ENCODE data around the gene SF3A1. TPM values are rescaled to one million over a fixed set of nuclear protein-coding genes. Genes with fewer than 3 reads are reported as not detected.

Gene SF3A1
- total and polyA plus RNA-seq, 2 donors (not counting 1 experiment from before 2014, with no cell fraction given), result 92.1 to 283 TPM

DNA sequence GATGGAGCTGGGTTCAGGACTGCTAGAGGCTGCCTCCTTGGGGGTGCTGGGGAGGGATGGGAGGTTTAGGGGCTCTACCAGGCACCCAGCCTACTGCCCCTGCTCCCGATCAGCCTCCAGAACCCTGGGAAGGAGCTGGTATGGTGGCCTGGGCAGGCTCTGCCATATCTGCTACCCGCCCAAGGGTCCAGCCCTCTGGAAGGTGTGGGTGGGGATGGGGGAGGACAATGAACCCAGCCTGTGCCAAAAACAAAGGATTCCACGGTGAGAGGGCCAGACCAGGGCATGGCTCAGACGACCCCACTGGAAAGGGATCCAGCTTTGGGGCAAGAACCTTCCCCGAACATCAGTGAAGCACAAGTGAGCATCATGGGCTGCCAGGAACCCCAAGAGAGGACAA is 70.4 kb downstream of the SF3A1 start:
- 97% methylated on average over 5 of the region's 5 CpGs for WGBS (ENCODE audit: insufficient coverage)
- CTCF ChIA-PET, result interaction anchor here (1.3 to 13.2 kb wide), 8 partner anchors 23 to 197 kb away, joined by 5 to 510 read pairs (median 18); partner anchors contain the start of genes CCDC157, RNF215, SEC14L2 and SF3A1
- Mint-ChIP-seq H3K4me1 (peaks cover 31% of the 10 kb centered on the region), H3K9me3 (ENCODE audit: insufficient read depth) (no peaks in the 10 kb centered on the region), H3K4me3 (no peak overlapping the region), H3K27me3 (no peaks in the 10 kb centered on the region), H3K27ac (no peak overlapping the region)
- Histone ChIP-seq H3K36me3 (replicated peaks in 1 of 2; ENCODE audit: control extremely low read depth in 1 of 2, control insufficient read depth in 1 of 2, extremely low read depth in 1 of 2, insufficient read depth in 2 of 2, low read length in 1 of 2) (peaks cover 0 to 3% of the 10 kb centered on the region in 2 experiments), H3K4me2 (replicated peaks; ENCODE audit: low read depth, low read length, poor library complexity, severe bottlenecking) (no peak overlapping the region), H3K27me3 (replicated peaks in 1 of 4; ENCODE audit: control extremely low read depth in 1 of 4, control insufficient read depth in 3 of 4, insufficient read depth in 4 of 4, low read length in 3 of 4) (no peaks in the 10 kb centered on the region), H3K9ac (ENCODE audit: low read length) (no peak overlapping the region), H3K4me1 (ENCODE audit: control insufficient read depth in 2 of 2, insufficient read depth in 2 of 2, low read length in 2 of 2) (peaks cover 23 to 33% of the 10 kb centered on the region in 2 donors), H4K20me1 (ENCODE audit: control insufficient read depth, insufficient read depth, low read length, poor library complexity, severe bottlenecking) (peaks cover 8% of the 10 kb centered on the region), H3K4me3 (ENCODE audit: control extremely low read depth in 1 of 5, extremely low read depth in 1 of 5, insufficient read depth in 1 of 5, low read depth in 2 of 5, low read length in 4 of 5) (no peak overlapping the region), H2AFZ (ENCODE audit: insufficient read depth, low read depth, low read length, poor library complexity, severe bottlenecking) (no peak overlapping the region), H3K27ac (ENCODE audit: low read length in 2 of 2) (no peak overlapping the region), H3K79me2 (ENCODE audit: control insufficient read depth, insufficient read depth, low read length) (no peaks in the 10 kb centered on the region), H3K9me3 (ENCODE audit: control extremely low read depth in 1 of 3, control insufficient read depth in 2 of 3, insufficient read depth in 1 of 3, low read length in 2 of 3) (no peaks in the 10 kb centered on the region)
- TF ChIP-seq, protein P1, sequence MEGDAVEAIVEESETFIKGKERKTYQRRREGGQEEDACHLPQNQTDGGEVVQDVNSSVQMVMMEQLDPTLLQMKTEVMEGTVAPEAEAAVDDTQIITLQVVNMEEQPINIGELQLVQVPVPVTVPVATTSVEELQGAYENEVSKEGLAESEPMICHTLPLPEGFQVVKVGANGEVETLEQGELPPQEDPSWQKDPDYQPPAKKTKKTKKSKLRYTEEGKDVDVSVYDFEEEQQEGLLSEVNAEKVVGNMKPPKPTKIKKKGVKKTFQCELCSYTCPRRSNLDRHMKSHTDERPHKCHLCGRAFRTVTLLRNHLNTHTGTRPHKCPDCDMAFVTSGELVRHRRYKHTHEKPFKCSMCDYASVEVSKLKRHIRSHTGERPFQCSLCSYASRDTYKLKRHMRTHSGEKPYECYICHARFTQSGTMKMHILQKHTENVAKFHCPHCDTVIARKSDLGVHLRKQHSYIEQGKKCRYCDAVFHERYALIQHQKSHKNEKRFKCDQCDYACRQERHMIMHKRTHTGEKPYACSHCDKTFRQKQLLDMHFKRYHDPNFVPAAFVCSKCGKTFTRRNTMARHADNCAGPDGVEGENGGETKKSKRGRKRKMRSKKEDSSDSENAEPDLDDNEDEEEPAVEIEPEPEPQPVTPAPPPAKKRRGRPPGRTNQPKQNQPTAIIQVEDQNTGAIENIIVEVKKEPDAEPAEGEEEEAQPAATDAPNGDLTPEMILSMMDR (IDR thresholded peaks at IDR 0.05), result no peak
- no peak for TF ChIP-seq EZH2 (IDR thresholded peaks at IDR 0.05; ENCODE audit: borderline replicate concordance, insufficient read depth, low read depth, low read length, poor library complexity, severe bottlenecking)
- intact Hi-C loops (cut with micrococcal nuclease), result loop anchor here (5.0 kb wide), 1 partner anchor 306 kb away; the partner anchor contains the start of gene PES1
- POLR2A ChIA-PET, result no interaction called here
- ATAC-seq (ENCODE audit: low read depth) (no peak), DNase-seq (no peak)

DNA sequence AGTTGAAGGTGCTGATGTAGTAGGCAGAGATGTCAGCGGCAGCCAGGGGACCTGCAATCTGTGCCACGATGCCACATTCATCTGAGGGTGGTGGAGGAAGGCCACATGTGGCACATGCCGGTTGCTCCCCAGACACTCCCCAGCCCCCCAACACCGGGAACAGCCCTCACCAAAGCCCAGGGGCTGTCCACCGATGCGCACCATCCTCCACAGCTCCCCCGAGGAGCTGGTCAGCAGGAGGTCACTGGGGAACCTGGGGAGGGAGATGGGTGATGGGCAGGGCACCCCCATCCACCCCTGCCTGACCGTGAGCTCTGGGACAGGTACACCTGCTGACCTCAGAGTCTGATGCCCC is 70.9 kb downstream of the SF3A1 start:
- Histone ChIP-seq H4K20me1 (ENCODE audit: control insufficient read depth, insufficient read depth, low read length, poor library complexity, severe bottlenecking) (peaks cover 8% of the 10 kb centered on the region), H3K27me3 (replicated peaks in 1 of 4; ENCODE audit: control extremely low read depth in 1 of 4, control insufficient read depth in 3 of 4, insufficient read depth in 4 of 4, low read length in 3 of 4) (no peaks in the 10 kb centered on the region), H3K4me2 (replicated peaks; ENCODE audit: low read depth, low read length, poor library complexity, severe bottlenecking) (no peak overlapping the region), H2AFZ (ENCODE audit: insufficient read depth, low read depth, low read length, poor library complexity, severe bottlenecking) (no peak overlapping the region), H3K36me3 (replicated peaks in 1 of 2; ENCODE audit: control extremely low read depth in 1 of 2, control insufficient read depth in 1 of 2, extremely low read depth in 1 of 2, insufficient read depth in 2 of 2, low read length in 1 of 2) (peaks cover 0 to 3% of the 10 kb centered on the region in 2 experiments), H3K79me2 (ENCODE audit: control insufficient read depth, insufficient read depth, low read length) (no peaks in the 10 kb centered on the region), H3K4me1 (ENCODE audit: control insufficient read depth in 2 of 2, insufficient read depth in 2 of 2, low read length in 2 of 2) (peaks cover 22 to 29% of the 10 kb centered on the region in 2 donors), H3K9ac (ENCODE audit: low read length) (no peak overlapping the region), H3K4me3 (ENCODE audit: control extremely low read depth in 1 of 5, extremely low read depth in 1 of 5, insufficient read depth in 1 of 5, low read depth in 2 of 5, low read length in 4 of 5) (no peak overlapping the region), H3K27ac (ENCODE audit: low read length in 2 of 2) (no peak overlapping the region), H3K9me3 (ENCODE audit: control extremely low read depth in 1 of 3, control insufficient read depth in 2 of 3, insufficient read depth in 1 of 3, low read length in 2 of 3) (no peaks in the 10 kb centered on the region)
- WGBS (ENCODE audit: insufficient coverage), result 92% methylated on average over 4 of the region's 8 CpGs
- CTCF ChIA-PET, result interaction anchor here (1.3 to 13.2 kb wide), 9 partner anchors 23 to 200 kb away, joined by 3 to 510 read pairs (median 12); partner anchors contain the start of genes CCDC157, RNF215, SEC14L2 and SF3A1
- no peak overlapping the region for H3K4me3 Mint-ChIP-seq
- ATAC-seq (ENCODE audit: low read depth) (no peak), DNase-seq (no peak)
- POLR2A ChIA-PET, result no interaction called here
- no peaks in the 10 kb centered on the region for H3K9me3 Mint-ChIP-seq (ENCODE audit: insufficient read depth)
- no peaks in the 10 kb centered on the region for H3K27me3 Mint-ChIP-seq
- intact Hi-C loops (cut with micrococcal nuclease), result loop anchor here (5.0 kb wide), 1 partner anchor 306 kb away; the partner anchor contains the start of gene PES1
- H3K4me1 Mint-ChIP-seq, result peaks cover 27% of the 10 kb centered on the region
- no peak overlapping the region for H3K27ac Mint-ChIP-seq
- TF ChIP-seq, protein P1 (IDR thresholded peaks at IDR 0.05), result no peak
- TF ChIP-seq EZH2 (IDR thresholded peaks at IDR 0.05; ENCODE audit: borderline replicate concordance, insufficient read depth, low read depth, low read length, poor library complexity, severe bottlenecking), result no peak

Measured in B cell (primary cell).